Measurements from ENCODE around the gene CLIC5. TPM values are rescaled to one million over a fixed set of nuclear protein-coding genes. Genes with fewer than 3 reads are reported as not detected.

Gene CLIC5
- total RNA-seq, 1 donor from 2014 or later = 31.3 TPM

DNA sequence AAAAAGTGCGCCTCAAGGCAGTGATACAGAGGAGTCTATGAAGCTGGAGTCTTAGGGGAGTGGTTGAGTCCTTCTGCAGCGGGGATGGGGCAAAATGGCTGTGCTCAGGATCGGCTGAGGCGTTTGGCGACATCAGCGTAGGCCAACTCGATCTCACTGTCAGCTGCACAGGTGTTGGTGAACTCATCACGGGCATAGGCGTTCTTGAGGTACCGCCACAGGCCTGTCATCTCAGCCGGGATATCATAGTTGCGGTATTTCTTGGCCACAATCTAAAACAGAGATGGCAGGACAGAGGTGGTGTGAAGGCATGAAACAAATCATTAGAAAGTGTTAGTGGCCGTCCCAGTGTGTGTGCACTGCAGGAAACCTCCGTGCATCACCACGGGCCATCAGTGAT is 112.7 kb downstream of the CLIC5 start:
- no peak overlapping the region for H3K27ac Mint-ChIP-seq

DNA sequence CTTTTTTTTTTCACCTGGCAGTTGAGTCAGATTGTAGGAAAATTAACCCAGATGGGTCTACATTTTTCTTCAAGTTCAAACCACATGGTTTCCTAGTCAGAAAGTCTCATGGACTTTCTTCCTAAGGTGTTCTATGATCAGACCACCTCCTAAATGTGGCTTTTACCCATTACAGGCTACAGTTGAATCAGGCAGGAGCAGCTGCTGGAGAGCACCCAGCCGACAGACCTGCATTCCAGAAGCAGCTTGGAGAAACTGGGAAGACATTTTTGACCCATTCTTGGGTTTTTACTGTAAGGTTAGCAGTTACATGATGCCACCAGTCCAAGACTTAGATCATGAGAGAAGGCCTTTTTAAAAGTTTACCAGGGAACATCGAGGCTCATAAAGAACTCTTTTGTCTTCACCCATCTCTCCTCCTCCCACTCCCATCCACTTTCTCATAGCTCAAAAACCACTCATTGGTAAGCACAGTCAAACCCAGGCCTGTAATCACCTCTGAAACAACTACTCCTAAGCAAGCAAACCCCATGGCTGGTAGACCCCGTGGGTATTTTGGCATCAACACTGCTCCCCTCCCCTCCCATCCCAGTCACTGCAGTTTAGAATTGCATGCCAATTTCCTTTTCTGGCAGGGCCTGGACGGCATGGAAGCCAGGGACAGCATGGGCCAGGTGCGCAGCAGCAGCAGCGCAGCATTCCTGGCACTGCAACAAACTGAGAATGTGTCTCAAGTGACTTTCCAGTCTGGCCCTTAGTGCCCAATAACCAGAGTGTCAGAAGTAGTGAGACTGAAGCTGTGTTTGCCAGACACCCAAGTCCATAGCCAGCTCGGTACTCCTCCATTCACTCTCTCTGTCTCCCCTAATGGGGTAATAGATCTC is 113.7 kb downstream of the CLIC5 start:
- Mint-ChIP-seq H3K4me1 (ENCODE audit: unreplicated experiment) (peaks cover 11% of the 10 kb centered on the region), H3K4me3 (no peak overlapping the region), H3K36me3 (peaks cover 9% of the 10 kb centered on the region), H3K27me3 (no peaks in the 10 kb centered on the region), H3K27ac (no peak overlapping the region), H3K9me3 (peaks cover 3% of the 10 kb centered on the region)
- TF ChIP-seq, protein P1, sequence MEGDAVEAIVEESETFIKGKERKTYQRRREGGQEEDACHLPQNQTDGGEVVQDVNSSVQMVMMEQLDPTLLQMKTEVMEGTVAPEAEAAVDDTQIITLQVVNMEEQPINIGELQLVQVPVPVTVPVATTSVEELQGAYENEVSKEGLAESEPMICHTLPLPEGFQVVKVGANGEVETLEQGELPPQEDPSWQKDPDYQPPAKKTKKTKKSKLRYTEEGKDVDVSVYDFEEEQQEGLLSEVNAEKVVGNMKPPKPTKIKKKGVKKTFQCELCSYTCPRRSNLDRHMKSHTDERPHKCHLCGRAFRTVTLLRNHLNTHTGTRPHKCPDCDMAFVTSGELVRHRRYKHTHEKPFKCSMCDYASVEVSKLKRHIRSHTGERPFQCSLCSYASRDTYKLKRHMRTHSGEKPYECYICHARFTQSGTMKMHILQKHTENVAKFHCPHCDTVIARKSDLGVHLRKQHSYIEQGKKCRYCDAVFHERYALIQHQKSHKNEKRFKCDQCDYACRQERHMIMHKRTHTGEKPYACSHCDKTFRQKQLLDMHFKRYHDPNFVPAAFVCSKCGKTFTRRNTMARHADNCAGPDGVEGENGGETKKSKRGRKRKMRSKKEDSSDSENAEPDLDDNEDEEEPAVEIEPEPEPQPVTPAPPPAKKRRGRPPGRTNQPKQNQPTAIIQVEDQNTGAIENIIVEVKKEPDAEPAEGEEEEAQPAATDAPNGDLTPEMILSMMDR (conservative IDR thresholded peaks at IDR 0.05) = no peak
- DNase-seq (ENCODE audit: extremely low spot score, unreplicated experiment) = no peak

More for the DNA sequence above, 112.7 kb downstream of the CLIC5 start:
- H3K4me1 Mint-ChIP-seq (ENCODE audit: unreplicated experiment) = peaks cover 9% of the 10 kb centered on the region
- H3K9me3 Mint-ChIP-seq = peaks cover 8% of the 10 kb centered on the region
- TF ChIP-seq, protein P1 (conservative IDR thresholded peaks at IDR 0.05) = no peak
- no peak overlapping the region for H3K4me3 Mint-ChIP-seq
- no peaks in the 10 kb centered on the region for H3K27me3 Mint-ChIP-seq
- no peak for DNase-seq (ENCODE audit: extremely low spot score, unreplicated experiment)
- H3K36me3 Mint-ChIP-seq = peaks cover 9% of the 10 kb centered on the region

DNA sequence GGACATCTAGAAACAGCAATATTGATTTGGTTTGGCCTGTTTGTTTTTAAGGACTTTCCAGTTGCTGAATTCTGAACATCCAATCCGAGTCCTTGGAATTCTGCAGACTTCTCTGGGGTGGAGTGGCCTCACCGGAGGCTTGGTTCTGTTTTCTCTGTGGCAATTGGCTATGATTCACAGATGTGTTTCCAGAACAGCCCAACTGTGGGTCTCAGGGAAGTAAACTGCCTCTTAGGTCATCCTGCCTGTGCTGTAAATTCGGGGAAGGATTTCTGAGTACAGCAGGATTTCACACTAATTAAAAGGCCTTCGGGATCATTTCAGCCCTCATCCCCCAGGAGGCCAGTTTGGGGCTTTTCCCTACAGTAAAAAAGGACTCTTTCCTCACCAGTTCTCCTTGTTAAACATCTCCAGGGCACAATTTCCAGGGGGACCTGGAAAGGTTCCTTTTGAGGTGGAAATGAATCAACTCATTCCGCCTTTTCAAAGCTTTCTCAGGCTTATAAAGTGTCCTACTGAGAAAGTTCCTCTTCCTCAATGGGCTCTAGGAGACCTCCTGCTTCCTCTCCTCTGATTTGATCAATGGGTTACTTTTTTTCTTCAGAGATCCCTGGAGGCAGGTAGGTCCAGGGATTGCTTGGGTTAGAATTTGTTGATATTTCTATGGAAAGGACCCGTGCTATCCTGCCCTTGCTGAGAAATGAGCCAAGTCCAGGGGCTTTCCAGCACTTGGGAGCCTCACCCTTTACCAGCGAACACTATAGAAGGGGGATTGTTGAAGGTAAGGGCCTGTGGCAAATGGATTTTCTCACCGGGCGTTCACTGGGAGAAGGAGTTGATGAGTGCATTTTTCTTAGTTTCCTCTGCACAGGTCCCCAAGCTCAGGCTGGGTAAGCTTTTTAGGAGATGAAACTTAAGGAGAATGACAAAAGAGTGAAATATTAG is 114.6 kb downstream of the CLIC5 start:
- no peaks in the 10 kb centered on the region for H3K9me3 Mint-ChIP-seq
- no peak overlapping the region for H3K4me3 Mint-ChIP-seq
- H3K27ac Mint-ChIP-seq = no peak overlapping the region
- no peaks in the 10 kb centered on the region for H3K27me3 Mint-ChIP-seq
- peaks cover 16% of the 10 kb centered on the region for H3K4me1 Mint-ChIP-seq (ENCODE audit: unreplicated experiment)
- peaks cover 9% of the 10 kb centered on the region for H3K36me3 Mint-ChIP-seq
- TF ChIP-seq, protein P1 (conservative IDR thresholded peaks at IDR 0.05) = no peak
- no peak for DNase-seq (ENCODE audit: extremely low spot score, unreplicated experiment)

DNA sequence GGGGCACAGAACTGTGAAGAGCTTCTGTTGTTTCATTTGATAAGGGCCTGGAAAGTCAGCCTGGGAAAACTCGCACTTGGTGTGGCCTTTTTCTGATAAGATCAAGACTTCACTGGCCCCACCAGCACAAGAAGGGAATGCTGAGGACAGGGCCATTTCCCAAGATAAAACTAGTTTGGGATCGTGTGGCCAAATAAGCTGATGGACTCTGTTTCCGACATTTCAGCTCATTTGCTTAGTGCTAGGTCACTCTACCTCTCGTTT is 116.0 kb downstream of the CLIC5 start:
- no peak for DNase-seq (ENCODE audit: extremely low spot score, unreplicated experiment)
- peaks cover 16% of the 10 kb centered on the region for H3K4me1 Mint-ChIP-seq (ENCODE audit: unreplicated experiment)
- no peak overlapping the region for H3K4me3 Mint-ChIP-seq
- no peak overlapping the region for H3K27ac Mint-ChIP-seq
- TF ChIP-seq, protein P1 (conservative IDR thresholded peaks at IDR 0.05) = no peak
- peaks cover 6% of the 10 kb centered on the region for H3K36me3 Mint-ChIP-seq
- H3K9me3 Mint-ChIP-seq = no peaks in the 10 kb centered on the region
- H3K27me3 Mint-ChIP-seq = no peaks in the 10 kb centered on the region

DNA sequence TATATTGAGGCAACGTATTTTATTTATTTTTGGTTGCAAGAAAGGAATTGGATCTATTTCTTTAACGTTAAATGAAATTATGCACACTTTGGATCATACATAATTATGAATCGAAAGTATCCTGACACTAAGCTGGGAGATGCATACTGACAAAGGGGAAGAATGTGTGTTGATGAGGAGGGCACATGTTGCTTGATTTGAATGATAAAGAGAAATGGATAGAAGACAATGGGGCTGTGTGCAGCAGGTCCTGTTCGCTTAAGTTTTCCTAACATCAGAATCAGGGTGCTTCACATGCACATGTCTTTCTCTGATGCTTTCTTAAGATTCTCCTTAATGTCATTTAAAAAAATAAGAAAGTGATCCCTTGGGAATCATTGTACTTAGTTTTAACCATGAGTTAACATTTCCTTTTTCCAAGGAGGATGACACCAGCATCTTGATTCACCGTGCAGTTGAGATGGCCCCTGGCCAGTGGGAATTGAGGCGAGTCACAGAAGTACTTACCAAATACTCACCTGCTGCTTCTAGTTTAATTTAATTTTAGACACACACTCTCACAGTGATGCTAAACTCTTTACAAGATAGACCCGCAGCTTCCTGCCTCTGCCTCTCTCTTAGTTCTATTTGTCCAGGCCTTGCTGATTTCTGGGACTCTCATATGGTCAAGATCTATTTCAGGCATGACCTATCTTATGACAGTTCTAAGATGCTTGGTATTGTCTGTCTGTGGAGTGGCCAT is 116.5 kb downstream of the CLIC5 start:
- Mint-ChIP-seq H3K27me3 (no peaks in the 10 kb centered on the region), H3K36me3 (peaks cover 6% of the 10 kb centered on the region), H3K27ac (no peak overlapping the region), H3K4me3 (no peak overlapping the region), H3K4me1 (ENCODE audit: unreplicated experiment) (peaks cover 16% of the 10 kb centered on the region), H3K9me3 (peaks cover 4% of the 10 kb centered on the region)
- TF ChIP-seq, protein P1 (conservative IDR thresholded peaks at IDR 0.05) = no peak
- no peak for DNase-seq (ENCODE audit: extremely low spot score, unreplicated experiment)

Data from type B pancreatic cell (in vitro differentiated cells).